Measurements from ENCODE around the gene POLE3. TPM values are rescaled to one million over a fixed set of nuclear protein-coding genes. Genes with fewer than 3 reads are reported as not detected.

POLE3 gene
- total and polyA plus RNA-seq, 2 experiments from 2014 or later = 39.2 to 81.3 TPM

- no peak for TF ChIP-seq ZNF462 (CRISPR knock-in tag; IDR thresholded peaks at IDR 0.05)
- no peak for TF ChIP-seq CREB1 (CRISPR knock-in tag; IDR thresholded peaks at IDR 0.05; ENCODE audit: low read depth)
These were observed 45.5 kb downstream of the POLE3 start (continued) for GRCh38 chr9:113364951-113365350.

GRCh38 chr9:113363336-113363735 lies 47.1 kb downstream of the POLE3 start:
- no peaks in the 10 kb centered on the region for H3K9me3 Mint-ChIP-seq
- no peak overlapping the region for H3K4me2 ChIP-seq
- DNase-seq (ENCODE audit: low spot score) (no peak), ATAC-seq (no peak)
- H3K27me3 Mint-ChIP-seq (ENCODE audit: insufficient read depth, low read depth, poor library complexity) = no peaks in the 10 kb centered on the region
- no peaks in the 10 kb centered on the region for H3K9me2 ChIP-seq (ENCODE audit: insufficient read depth)
- no peaks in the 10 kb centered on the region for H3K4me1 ChIP-seq (ENCODE audit: insufficient read depth)
- no peaks in the 10 kb centered on the region for H3K36me3 ChIP-seq (ENCODE audit: insufficient read depth)
- H3K27ac Mint-ChIP-seq = no peak overlapping the region
- H3K79me2 ChIP-seq (replicated peaks; ENCODE audit: insufficient read depth) = no peaks in the 10 kb centered on the region
- H3K36me3 Mint-ChIP-seq (ENCODE audit: low read depth) = no peaks in the 10 kb centered on the region
- no peaks in the 10 kb centered on the region for H3F3A ChIP-seq (replicated peaks; ENCODE audit: low read depth)
- H3K4me1 Mint-ChIP-seq = no peaks in the 10 kb centered on the region
- no peak overlapping the region for H3K4me3 Mint-ChIP-seq
- H4K20me1 ChIP-seq (replicated peaks; ENCODE audit: insufficient read depth) = no peaks in the 10 kb centered on the region
- no peak overlapping the region for H3K4me3 ChIP-seq
- no peaks in the 10 kb centered on the region for H3K27me3 ChIP-seq (ENCODE audit: insufficient read depth)
- H2AFZ ChIP-seq = no peak overlapping the region
- H3K27ac ChIP-seq (ENCODE audit: low read depth) = no peak overlapping the region
- TF ChIP-seq EZH2phosphoT487 (IDR thresholded peaks at IDR 0.05; ENCODE audit: unreplicated experiment) (no peak), EZH2 (IDR thresholded peaks at IDR 0.05; ENCODE audit: low read depth, unreplicated experiment) (no peak), ZNF331 (CRISPR knock-in tag; IDR thresholded peaks at IDR 0.05; ENCODE audit: low read depth) (no peak), ZNF462 (CRISPR knock-in tag; IDR thresholded peaks at IDR 0.05) (no peak), ZNF114 (CRISPR knock-in tag; IDR thresholded peaks at IDR 0.05) (no peak), NANOG (IDR thresholded peaks at IDR 0.05; ENCODE audit: borderline replicate concordance) (no peak), ETS1 (IDR thresholded peaks at IDR 0.05) (no peak), POLR2AphosphoS5 (IDR thresholded peaks at IDR 0.05; ENCODE audit: low read depth) (no peak)
